VCaP (cell line): ENCODE data around the gene IL17C.
A peak's percentile ranks its signal among the peaks of the same experiment; 100 is the strongest.

ENCODE experiments used
- H3K27ac ChIP-seq: fragments of 450-650 bp; 2 replicates; pipeline ENCODE4 v1.5.1; 2017
- TF ChIP-seq, protein P1 (sequence below): fragments of 450-650 bp; conservative IDR thresholded peaks from 2 replicates; pipeline ENCODE4 v1.5.1; 2017; ENCODE audit warnings: mild to moderate bottlenecking, moderate library complexity

The IL17C gene

DNA sequence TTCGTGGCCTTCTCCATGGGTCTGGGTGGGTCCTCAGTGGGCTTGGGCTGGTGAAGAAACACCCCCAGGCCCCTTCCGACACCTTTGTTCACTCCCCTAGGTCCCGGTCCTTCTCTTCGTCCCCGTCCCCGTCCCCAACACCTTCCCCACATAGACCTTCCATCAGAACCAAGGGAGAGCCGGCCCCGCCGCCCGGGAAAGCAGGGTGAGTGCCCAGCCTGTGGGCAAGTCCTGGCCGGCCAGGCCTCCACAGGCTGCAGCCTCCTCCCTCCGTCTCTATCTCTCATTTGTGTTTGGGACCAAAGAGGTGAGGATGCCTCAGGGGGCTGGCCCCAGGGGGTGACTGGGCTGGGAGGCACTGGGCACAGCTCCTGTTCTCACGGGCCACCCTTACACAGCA lies 14.5 kb upstream of the IL17C start:
- H3K27ac ChIP-seq, result no peak overlapping the region
- TF ChIP-seq, protein P1, sequence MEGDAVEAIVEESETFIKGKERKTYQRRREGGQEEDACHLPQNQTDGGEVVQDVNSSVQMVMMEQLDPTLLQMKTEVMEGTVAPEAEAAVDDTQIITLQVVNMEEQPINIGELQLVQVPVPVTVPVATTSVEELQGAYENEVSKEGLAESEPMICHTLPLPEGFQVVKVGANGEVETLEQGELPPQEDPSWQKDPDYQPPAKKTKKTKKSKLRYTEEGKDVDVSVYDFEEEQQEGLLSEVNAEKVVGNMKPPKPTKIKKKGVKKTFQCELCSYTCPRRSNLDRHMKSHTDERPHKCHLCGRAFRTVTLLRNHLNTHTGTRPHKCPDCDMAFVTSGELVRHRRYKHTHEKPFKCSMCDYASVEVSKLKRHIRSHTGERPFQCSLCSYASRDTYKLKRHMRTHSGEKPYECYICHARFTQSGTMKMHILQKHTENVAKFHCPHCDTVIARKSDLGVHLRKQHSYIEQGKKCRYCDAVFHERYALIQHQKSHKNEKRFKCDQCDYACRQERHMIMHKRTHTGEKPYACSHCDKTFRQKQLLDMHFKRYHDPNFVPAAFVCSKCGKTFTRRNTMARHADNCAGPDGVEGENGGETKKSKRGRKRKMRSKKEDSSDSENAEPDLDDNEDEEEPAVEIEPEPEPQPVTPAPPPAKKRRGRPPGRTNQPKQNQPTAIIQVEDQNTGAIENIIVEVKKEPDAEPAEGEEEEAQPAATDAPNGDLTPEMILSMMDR, result no peak

DNA sequence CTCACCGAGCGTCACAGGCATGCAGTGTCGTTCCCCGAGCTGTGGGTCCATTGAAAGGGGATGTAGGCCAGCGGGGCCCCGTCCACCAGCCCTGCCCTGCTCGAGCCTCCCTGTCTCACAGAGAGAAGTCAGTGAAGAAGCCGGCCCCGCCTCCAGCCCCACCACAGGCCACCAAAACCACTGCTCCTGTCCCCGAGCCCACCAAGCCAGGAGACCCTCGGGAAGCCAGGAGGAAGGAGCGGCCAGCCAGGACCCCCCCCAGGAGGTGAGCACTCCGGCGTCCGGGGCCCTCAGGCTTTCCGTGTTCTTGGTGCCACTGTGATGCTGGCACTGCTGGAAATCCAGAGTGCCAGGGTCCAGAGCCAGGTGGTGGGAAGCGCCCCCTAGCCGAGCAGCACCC lies 13.9 kb upstream of the IL17C start:
- TF ChIP-seq, protein P1, result no peak
- H3K27ac ChIP-seq, result no peak overlapping the region

DNA sequence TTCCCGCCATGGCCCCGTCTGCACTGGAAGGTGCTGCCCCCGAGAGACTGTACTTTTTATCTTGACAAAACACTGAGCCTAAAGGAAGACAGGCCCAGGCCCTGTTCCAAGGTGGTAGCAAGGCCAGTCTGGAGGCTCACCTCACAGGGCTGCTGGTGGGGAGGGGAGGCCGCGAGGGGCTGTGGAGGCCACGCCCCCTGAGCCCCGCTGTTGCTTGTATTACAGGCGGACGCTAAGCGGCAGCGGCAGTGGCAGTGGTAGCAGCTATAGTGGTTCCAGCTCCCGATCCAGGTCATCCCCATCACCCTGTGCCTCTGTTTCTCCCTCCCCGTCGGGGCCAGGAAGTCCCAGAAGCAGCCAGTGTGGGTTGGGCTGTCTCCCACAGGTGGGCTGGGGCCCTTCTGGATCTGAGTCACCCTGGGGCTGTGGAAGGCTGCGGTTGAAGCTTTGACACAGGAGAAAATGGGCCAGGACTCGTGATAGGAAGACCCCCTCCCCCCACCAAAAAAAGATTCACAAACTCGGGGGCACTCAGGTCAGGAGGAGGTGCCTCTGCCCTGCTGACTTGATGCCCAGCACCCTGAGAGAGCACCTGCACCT lies 13.3 kb upstream of the IL17C start:
- no peak overlapping the region for H3K27ac ChIP-seq
- TF ChIP-seq, protein P1, result no peak

DNA sequence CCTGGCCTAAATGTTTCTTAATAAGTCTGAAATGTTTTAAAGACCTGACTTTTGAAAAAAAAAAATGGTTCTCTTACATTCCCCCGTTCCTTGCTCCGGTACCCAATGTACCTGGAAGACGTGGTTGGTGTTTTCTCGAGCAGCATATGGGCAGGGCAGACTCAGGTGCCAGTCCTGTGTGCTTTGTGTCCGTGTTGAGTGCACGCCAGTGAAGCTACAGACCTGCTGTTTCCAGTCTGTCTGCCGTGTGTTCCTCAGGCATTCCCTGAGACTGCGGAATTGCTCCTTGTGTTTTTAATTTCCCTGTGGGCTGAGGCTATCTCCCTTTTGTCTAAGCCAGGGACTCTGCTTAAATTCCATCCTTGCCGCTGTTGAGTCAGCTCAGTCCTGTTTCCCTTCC lies 11.7 kb upstream of the IL17C start:
- TF ChIP-seq, protein P1, result no peak
- H3K27ac ChIP-seq, result no peak overlapping the region

DNA sequence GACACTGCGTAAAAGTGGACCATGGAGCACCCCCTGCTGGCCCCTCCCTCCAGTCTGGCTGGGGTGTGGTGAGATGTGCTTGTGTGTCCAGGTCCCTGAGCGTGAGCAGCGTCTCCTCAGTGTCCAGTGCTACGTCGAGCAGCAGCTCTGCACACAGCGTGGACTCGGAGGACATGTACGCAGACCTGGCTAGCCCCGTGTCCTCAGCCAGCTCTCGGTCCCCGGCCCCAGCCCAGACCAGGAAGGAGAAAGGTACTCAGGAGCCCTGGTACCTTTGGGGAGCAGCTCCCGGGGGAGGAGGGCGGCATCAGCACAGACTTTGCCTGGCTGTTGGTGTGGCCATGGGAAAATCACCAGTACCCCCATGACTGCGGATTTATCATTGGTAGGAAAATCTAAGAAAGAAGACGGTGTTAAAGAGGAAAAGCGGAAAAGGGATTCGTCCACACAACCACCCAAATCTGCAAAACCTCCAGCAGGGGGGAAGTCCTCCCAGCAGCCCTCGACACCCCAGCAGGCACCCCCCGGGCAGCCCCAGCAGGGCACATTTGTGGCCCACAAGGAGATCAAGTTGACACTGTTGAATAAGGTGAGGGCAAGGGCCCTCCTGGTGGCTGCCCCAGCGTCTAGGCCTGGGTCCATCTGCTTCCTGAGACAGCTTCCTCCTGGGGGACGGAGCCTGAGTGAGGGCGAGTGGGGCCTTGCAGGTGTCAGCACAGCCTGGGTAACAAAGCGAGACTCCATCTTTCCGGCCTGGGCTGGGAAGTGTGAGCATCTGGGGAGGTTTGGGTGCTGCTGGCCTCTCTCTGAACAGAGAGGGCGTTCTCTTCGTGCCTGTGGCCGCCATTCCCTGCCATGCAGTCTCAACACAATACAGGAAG lies 10.6 kb upstream of the IL17C start:
- H3K27ac ChIP-seq, result no peak overlapping the region
- TF ChIP-seq, protein P1, result no peak

DNA sequence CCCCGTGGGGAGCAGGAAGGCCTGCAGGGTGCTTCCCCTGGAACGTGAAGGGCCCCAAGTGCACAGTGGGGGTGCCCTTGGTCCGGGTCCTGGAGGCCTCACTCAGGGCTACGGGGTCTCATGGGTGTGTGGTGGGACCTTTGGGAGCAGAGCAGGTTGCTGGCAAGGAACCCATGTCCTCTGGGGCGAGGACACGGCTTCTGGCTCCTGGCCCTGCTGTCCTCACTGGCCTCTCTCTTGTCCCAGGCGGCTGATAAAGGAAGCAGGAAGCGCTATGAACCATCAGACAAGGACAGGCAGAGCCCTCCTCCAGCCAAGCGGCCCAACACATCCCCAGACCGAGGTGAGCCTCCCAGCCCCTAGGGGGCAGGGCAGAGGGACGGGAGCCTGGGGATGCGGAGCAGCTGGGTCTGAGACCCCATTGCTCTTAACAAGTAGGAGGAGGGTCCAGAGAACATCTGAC lies 9.8 kb upstream of the IL17C start:
- TF ChIP-seq, protein P1, result peak; percentile 25; the same call in 1 of the 2 replicates
- H3K27ac ChIP-seq, result no peak overlapping the region

DNA sequence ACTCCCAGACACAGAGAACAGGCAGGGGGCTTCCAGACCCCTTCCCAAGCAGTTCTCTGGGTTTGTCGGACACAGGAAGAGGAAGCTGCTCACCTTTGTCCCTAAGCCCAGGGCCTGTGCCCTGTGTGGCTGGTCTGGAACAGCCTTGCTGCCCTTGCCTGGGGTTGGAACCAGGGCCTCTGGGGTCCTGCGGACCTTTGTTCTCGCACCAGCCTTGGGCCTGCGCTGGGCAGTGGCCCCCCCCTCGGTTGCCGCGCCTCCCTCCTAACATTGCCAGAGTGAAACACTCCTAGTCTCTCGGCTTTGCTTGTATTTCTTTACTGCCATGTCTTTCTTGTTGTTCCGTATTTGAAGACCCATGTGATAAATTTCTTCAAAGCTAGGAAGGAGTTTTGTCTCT lies 8.5 kb upstream of the IL17C start:
- H3K27ac ChIP-seq, result no peak overlapping the region
- TF ChIP-seq, protein P1, result no peak
